ENCODE measurements around the gene ARHGAP8.

DNA sequence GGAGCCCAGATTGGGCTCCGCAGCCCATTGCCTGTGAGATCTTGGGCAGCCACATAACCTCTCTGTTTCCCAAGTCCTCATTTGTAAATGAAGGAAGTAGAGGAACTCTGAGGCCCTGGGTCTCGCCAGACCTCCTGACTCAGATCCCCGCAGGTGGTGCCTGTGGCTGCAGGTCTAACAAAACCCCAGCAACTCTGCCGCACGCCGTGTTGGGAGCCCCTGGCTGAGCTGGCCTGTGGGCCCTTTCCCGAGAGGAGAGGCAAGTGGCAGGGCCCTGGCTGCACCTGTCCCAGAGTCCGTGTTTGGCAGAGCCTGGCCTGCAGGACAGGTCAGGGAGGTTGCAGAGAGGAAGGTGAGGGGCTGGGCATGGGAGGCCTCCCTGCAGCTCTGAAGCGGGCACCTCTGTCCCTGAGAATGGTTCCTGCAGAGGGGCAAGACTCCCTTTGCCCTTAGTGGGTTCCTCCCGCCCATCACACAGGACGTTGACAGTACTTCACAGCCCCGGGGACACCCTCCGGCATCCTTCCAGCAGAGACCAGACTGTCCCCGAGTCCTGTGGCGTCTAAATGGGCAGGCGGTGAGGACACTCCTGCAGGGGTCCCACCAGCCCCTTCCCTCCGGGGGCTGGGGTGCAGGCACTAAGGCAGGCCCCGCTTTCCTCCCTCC is 67.7 kb downstream of the ARHGAP8 start:
- TF ChIP-seq, protein P1, sequence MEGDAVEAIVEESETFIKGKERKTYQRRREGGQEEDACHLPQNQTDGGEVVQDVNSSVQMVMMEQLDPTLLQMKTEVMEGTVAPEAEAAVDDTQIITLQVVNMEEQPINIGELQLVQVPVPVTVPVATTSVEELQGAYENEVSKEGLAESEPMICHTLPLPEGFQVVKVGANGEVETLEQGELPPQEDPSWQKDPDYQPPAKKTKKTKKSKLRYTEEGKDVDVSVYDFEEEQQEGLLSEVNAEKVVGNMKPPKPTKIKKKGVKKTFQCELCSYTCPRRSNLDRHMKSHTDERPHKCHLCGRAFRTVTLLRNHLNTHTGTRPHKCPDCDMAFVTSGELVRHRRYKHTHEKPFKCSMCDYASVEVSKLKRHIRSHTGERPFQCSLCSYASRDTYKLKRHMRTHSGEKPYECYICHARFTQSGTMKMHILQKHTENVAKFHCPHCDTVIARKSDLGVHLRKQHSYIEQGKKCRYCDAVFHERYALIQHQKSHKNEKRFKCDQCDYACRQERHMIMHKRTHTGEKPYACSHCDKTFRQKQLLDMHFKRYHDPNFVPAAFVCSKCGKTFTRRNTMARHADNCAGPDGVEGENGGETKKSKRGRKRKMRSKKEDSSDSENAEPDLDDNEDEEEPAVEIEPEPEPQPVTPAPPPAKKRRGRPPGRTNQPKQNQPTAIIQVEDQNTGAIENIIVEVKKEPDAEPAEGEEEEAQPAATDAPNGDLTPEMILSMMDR (IDR thresholded peaks at IDR 0.05): no peak
- TF ChIP-seq POLR2A (IDR thresholded peaks at IDR 0.05) (no peak), POLR2AphosphoS5 (IDR thresholded peaks at IDR 0.05) (no peak), EP300 (IDR thresholded peaks at IDR 0.05) (no peak)
